Mesothelial cell of epicardium (in vitro differentiated cells): ENCODE data around the gene PARP8. TPM values are rescaled to one million over a fixed set of nuclear protein-coding genes. Genes with fewer than 3 reads are reported as not detected.

Experiments
- DNase-seq, 2 experiments: peaks; one replicate each; pipeline ENCODE4 v3.0.0; 2021; ENCODE audit warnings: low spot score in 2 of 2; ENCODE audit not compliant: unreplicated experiment in 2 of 2
- H3K27ac Mint-ChIP-seq: 2 replicates; pipeline ENCODE4 v1.8.0; 2021; ENCODE audit warnings: mixed read lengths
- H3K27me3 Mint-ChIP-seq: 2 replicates; pipeline ENCODE4 v1.8.0; 2021; ENCODE audit warnings: low read depth, mixed read lengths
- H3K36me3 Mint-ChIP-seq: 2 replicates; pipeline ENCODE4 v1.8.0; 2021; ENCODE audit warnings: mixed read lengths
- H3K4me1 Mint-ChIP-seq: 2 replicates; pipeline ENCODE4 v1.8.0; 2021; ENCODE audit warnings: mixed read lengths
- H3K4me3 Mint-ChIP-seq: 2 replicates; pipeline ENCODE4 v1.8.0; 2021; ENCODE audit warnings: mild to moderate bottlenecking, moderate library complexity, mixed read lengths
- H3K9me3 Mint-ChIP-seq: 2 replicates; pipeline ENCODE4 v1.8.0; 2021; ENCODE audit warnings: mixed read lengths
- CTCF ChIP-seq: fragments of 200-600 bp; sonication (generic); IDR thresholded peaks from one replicate; pipeline ENCODE4 v1.5.0; 2021; ENCODE audit warnings: antibody characterized with exemption; ENCODE audit not compliant: unreplicated experiment
- total RNA-seq: library from RNA; stranded (reverse); gene quantifications from 3 replicates; pipeline ENCODE4 v1.2.1, GENCODE V29; 2021

The PARP8 gene
- total RNA-seq, 1 donor from 2014 or later, result 27.5 TPM

GRCh38 chr5:50822761-50823160 lies 156.3 kb downstream of the PARP8 start:
- H3K27ac Mint-ChIP-seq, result no peak overlapping the region
- peaks cover 2% of the 10 kb centered on the region for H3K4me1 Mint-ChIP-seq
- H3K4me3 Mint-ChIP-seq, result no peak overlapping the region
- peaks cover 9% of the 10 kb centered on the region for H3K36me3 Mint-ChIP-seq
- TF ChIP-seq CTCF, result no peak
- no peaks in the 10 kb centered on the region for H3K27me3 Mint-ChIP-seq
- H3K9me3 Mint-ChIP-seq, result no peaks in the 10 kb centered on the region
- DNase-seq, result no peak

GRCh38 chr5:50823568-50823967 lies 157.1 kb downstream of the PARP8 start:
- H3K27ac Mint-ChIP-seq, result no peak overlapping the region
- H3K36me3 Mint-ChIP-seq, result peaks cover 14% of the 10 kb centered on the region
- H3K9me3 Mint-ChIP-seq, result no peaks in the 10 kb centered on the region

GRCh38 chr5:50824109-50824508 lies 157.7 kb downstream of the PARP8 start:
- DNase-seq, result no peak
- Mint-ChIP-seq H3K4me3 (no peak overlapping the region), H3K27ac (no peak overlapping the region), H3K36me3 (peaks cover 13% of the 10 kb centered on the region), H3K4me1 (peaks cover 2% of the 10 kb centered on the region), H3K9me3 (no peaks in the 10 kb centered on the region), H3K27me3 (no peaks in the 10 kb centered on the region)
- TF ChIP-seq CTCF, result no peak

More at GRCh38 chr5:50823568-50823967, 157.1 kb downstream of the PARP8 start:
- TF ChIP-seq CTCF, result no peak
- Mint-ChIP-seq H3K4me1 (peaks cover 2% of the 10 kb centered on the region), H3K4me3 (no peak overlapping the region), H3K27me3 (no peaks in the 10 kb centered on the region)
- no peak for DNase-seq

GRCh38 chr5:50827516-50828247 lies 161.2 kb downstream of the PARP8 start:
- H3K9me3 Mint-ChIP-seq, result no peaks in the 10 kb centered on the region
- H3K27ac Mint-ChIP-seq, result no peak overlapping the region
- DNase-seq, result no peak
- H3K36me3 Mint-ChIP-seq, result peaks cover 15% of the 10 kb centered on the region
- H3K27me3 Mint-ChIP-seq, result no peaks in the 10 kb centered on the region
- TF ChIP-seq CTCF, result no peak
- no peaks in the 10 kb centered on the region for H3K4me1 Mint-ChIP-seq
- H3K4me3 Mint-ChIP-seq, result no peak overlapping the region

GRCh38 chr5:50829023-50829422 lies 162.6 kb downstream of the PARP8 start:
- H3K36me3 Mint-ChIP-seq, result peaks cover 15% of the 10 kb centered on the region
- no peak for DNase-seq
- H3K9me3 Mint-ChIP-seq, result no peaks in the 10 kb centered on the region
- no peaks in the 10 kb centered on the region for H3K27me3 Mint-ChIP-seq
- H3K4me1 Mint-ChIP-seq, result no peaks in the 10 kb centered on the region
- no peak for TF ChIP-seq CTCF
- no peak overlapping the region for H3K27ac Mint-ChIP-seq
- H3K4me3 Mint-ChIP-seq, result no peak overlapping the region
